HG03469 (cell line): ENCODE results near the gene CEP63.

Experiments
- ATAC-seq: cut with Tn5 transposase; IDR thresholded peaks from one replicate; pipeline ENCODE4 v1.9.1; 2021; ENCODE audit warnings: mild to moderate bottlenecking, moderate library complexity, moderate number of reproducible peaks; ENCODE audit not compliant: unreplicated experiment

The CEP63 gene

DNA sequence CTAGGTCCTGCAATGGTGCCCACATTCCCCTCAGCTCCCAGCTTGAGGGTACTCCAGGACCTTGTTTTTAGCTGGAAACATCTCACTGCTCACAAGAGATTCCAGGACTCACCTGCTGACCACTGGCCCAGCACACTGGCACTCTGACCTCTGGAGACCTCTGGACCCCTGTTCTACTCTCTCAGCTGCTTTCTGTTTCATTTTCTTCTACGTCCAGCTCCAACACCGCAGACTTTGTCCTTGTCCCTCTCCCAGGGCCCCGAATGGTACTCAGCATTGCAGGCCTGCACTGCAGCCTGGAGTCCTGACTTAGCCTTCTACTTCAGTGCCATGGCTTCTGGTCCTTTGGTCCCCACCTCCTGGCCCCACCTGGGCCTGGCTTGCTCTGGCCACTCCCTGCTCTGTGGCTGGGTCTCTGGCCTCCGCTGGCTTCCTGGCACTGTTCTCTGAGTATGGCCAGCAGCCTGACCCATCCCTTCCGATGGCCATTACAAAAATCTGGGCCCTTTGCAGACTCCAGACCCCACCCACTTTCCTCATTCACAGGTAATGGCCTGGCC, 137.0 kb downstream of the CEP63 start:
- ATAC-seq = no peak

- ATAC-seq = no peak
Measured at GRCh38 chr3:134623615-134624245, 137.9 kb downstream of the CEP63 start.
